Posterior vena cava (tissue), 2 donors: ENCODE data around the gene TBPL2. TPM values are rescaled to one million over a fixed set of nuclear protein-coding genes. Genes with fewer than 3 reads are reported as not detected.

Experiments used
- DNase-seq: peaks from one replicate; pipeline ENCODE4 v3.0.0-alpha.2; 2020; ENCODE audit warnings: low spot score
- intact Hi-C, 2 donors: fragments of 100-400 bp; cut with DNase I; formaldehyde crosslinking; loops; one replicate each; pipeline versions ENCODE4 v1.14.1 to v1.14.2; 2022 to 2023
- total RNA-seq, 2 donors: library from RNA; stranded (reverse); fragmentation: NEBNext Ultra II Directional; extraction: Animal tissue kit (Norgen Biotek cat#: 25700); gene quantifications; one replicate each; pipeline ENCODE4 v1.2.1, GENCODE V29; 2021
- donor health status: DM: yes; HTN: yes; CAD: no.
- donor health status: DM: yes; HTN: yes; CAD: no.

The TBPL2 gene
- total RNA-seq, 2 donors from 2014 or later = not detected

DNA sequence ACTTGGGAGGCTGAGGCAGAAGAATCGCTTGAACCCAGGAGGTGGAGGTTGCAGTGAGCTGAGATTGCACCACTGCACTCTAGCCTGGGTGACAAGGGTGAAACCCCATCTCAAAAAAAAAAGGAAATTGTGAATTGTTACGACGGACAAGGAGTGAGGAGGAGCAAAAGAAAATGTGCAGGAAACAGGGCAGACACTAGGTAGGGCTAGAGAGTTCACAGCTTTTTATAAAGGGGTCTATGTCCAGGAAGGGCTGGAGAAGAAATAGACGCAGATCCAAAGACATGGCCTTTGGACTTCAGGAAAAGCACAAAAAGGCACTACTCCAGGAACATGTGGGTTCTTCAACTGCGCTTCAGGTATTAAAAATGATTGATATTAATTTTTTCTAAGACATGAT lies 63.2 kb downstream of the TBPL2 start:
- intact Hi-C loops = no loop called here
- no peak for DNase-seq

DNA sequence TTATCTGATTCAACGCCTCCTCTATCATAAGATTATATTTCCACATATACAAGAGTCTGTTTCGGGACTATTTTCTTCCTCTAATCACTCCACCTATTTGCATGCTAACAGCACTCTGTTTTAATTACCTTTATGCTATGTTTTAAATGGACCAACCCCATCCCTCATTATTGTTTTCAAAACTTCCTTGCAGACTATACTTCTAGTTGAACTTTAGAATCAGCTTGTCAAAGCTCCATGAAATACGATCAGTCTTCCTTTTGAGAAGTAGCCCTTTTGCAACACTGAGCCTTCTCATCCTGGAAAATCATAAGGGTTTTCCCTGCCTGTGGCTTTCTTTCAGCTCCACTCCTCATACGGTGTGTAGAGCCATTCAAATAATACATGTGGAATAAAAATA lies 65.6 kb downstream of the TBPL2 start:
- intact Hi-C loops = no loop called here
- DNase-seq = no peak

DNA sequence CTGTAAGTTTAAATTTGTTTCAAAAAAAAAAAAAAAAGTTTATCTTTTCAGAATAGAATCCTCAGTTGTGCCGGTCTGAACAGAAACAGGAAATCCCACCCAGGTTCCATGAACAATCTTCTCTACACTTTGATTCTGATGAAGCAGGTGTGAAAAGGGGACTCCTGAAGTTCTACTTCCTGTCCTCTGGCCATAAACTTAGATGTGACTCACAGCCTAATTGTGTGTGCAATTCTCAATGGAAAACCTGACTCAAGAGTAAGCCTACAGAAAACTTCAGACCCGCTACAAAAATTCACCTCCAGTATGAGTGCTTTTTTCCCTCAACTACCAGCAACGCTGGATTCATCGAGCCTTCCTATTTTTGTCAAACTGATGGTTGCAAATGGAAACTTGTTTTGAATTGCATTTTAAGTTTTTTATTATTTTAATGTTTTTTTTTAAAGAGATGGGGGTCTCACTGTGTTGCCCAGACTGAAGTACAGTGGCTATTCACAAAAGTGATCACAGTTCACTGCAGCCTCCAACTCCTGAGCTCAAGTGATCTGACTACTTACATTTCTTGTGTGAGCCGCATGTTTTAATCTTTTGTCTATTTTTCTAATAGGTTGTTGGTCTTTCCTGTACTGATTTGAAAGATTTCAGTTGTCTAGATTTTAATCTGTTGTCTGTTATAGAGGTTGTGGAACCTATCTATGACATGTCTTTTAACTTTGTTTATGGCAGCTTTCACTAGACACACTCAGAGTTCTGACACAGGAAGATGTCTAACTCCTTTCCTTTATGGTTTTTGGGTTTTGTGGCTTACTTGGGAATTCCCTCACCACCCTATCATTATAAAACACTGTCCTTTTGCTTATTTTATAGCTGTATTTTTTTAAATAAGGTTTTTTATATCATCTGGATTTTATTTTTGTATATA lies 66.4 kb downstream of the TBPL2 start:
- intact Hi-C loops = no loop called here
- no peak for DNase-seq

DNA sequence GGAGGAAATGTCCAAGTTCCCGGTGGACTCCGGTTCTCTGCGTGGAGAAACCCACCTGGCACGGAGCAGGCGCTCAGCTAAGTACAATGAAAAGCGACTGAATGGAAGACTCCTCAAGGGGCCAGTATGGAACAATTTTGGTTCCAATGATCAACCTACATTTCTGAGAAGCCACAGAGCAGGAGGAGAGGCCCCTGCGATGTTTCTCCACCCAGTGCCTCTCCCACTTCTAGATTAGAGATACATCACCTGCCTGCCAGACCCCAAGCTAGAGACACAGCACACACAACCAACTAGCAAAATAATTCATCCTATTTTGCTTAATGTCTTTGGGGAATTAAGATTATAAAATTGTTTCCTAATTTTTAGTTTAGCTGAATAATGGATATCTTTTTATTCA lies 67.6 kb downstream of the TBPL2 start:
- intact Hi-C loops = no loop called here
- no peak for DNase-seq

DNA sequence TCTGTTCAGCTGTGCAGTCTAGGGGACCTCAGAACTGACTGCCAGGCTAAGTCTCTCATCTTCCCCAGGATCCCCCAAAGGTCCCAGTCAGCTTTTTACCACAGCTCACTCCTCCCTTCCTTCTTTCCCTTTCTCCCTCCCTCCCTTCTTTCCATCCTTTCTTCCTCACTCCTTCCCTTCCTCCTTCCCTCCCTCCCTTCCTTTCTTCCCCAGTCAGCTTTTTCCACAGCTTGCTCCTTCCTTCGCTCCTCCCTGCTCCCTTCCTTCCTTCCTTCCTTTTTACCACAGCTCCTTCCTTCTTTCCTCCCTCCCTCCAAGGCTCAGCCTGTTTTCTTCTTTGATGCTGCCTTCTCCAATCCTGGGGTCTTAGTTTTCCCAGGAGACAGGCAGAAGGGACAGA lies 68.0 kb downstream of the TBPL2 start:
- intact Hi-C loops = no loop called here
- DNase-seq = no peak

DNA sequence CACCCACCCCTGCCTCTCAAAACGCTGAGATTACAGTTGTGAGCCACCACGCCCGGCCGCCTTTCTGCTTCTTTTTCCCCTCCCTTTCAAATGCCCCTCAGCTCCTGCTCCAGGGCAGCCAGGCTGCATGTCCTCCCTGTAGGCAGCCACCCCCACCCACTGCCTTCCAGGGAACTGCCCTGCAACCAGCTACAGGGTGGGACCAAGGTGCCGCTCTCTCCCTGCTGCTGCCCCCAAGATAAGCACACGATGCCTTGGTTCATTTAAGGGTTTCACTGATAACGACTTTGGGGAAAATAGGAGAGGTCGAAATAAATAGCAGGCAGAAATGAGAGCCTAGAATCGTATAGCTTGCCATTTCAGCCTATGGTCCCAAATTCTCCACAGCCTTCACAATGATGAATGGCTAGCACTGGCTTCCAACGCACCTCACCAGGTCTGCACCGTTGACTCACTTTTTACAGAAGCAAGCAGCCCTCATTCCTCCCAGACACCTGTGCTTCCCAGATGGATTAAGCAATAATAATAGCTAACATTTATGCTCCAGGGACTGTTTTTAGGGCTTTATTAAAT lies 69.4 kb downstream of the TBPL2 start:
- DNase-seq = no peak
- intact Hi-C loops = no loop called here

DNA sequence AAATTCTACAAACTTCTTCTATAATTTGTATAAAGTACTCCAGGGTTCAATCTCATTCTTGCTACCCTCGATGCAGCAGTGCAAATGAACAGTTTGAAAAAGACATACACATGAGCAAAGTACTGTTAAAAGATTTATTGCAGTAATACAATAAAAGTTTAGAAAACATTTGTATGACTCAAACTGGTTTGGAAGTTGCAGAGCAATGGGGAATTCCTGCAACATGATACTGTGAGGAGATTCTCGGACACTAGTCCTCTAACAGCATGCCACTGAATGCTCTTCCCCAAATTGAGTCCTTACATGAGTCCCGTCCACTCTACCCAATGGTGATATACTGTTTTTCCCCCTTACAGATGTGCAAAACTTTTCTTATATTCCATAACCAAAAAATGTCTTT lies 74.1 kb downstream of the TBPL2 start:
- DNase-seq = no peak
- intact Hi-C loops = no loop called here

Other genes with a start within 250 kb of the TBPL2 start
- gene DLGAP5, start 249.0 kb downstream of the TBPL2 start, total RNA-seq = under 1 TPM; 0.10 to 0.69 TPM
- gene FBXO34, start 169.2 kb downstream of the TBPL2 start, total RNA-seq = 10 to 100 TPM; 15.4 to 20.5 TPM
- gene ATG14, start 28.8 kb downstream of the TBPL2 start, total RNA-seq = 1 to 10 TPM; 8.8 to 9.8 TPM
- gene KTN1, start 139.6 kb upstream of the TBPL2 start, total RNA-seq = 100 to 1,000 TPM; 177 to 272 TPM